HG02970 (cell line): ENCODE measurements around the gene POLR2J.
A peak's percentile ranks its signal among the peaks of the same experiment; 100 is the strongest.

Source experiments
- ATAC-seq: cut with Tn5 transposase; IDR thresholded peaks from one replicate; pipeline ENCODE4 v1.9.1; 2021; ENCODE audit warnings: mild to moderate bottlenecking, moderate library complexity, moderate number of reproducible peaks; ENCODE audit not compliant: unreplicated experiment, low FRiP score

The POLR2J gene

GRCh38 chr7:102444961-102445673 lies 33.6 kb downstream of the POLR2J start:
- no peak for ATAC-seq

GRCh38 chr7:102439963-102440795 lies 38.5 kb downstream of the POLR2J start:
- ATAC-seq: no peak

- no peak for ATAC-seq
Measured at GRCh38 chr7:102436118-102436517, 42.6 kb downstream of the POLR2J start.

- ATAC-seq: no peak
Measured at GRCh38 chr7:102434039-102434486, 44.7 kb downstream of the POLR2J start.

- peak; percentile 67 for ATAC-seq
Measured at GRCh38 chr7:102433219-102434038, 45.3 kb downstream of the POLR2J start, which contains the start of gene ORAI2. Gene ORAI2 (plus strand): TSS chr7:102433575. CDS start chr7:102438957, 5,382 bp downstream.

- ATAC-seq: peak; percentile 21
Measured at GRCh38 chr7:102432442-102433218, 46.1 kb downstream of the POLR2J start.

- ATAC-seq: no peak
Measured at GRCh38 chr7:102431617-102432298, 47.0 kb downstream of the POLR2J start.

- no peak for ATAC-seq
Measured at GRCh38 chr7:102429141-102429899, 49.4 kb downstream of the POLR2J start.

GRCh38 chr7:102427019-102427405 lies 51.7 kb downstream of the POLR2J start:
- ATAC-seq: no peak

GRCh38 chr7:102426268-102427018 lies 52.3 kb downstream of the POLR2J start:
- ATAC-seq: peak; percentile 47

- peak; percentile 59 for ATAC-seq
Measured at GRCh38 chr7:102425639-102426267, 53.0 kb downstream of the POLR2J start.

- ATAC-seq: no peak
Measured at GRCh38 chr7:102424787-102425218, 53.9 kb downstream of the POLR2J start.

GRCh38 chr7:102424129-102424551 lies 54.6 kb downstream of the POLR2J start:
- no peak for ATAC-seq
